OCI-LY3 (cell line): ENCODE data around the gene NAB1.

Source experiments
- CTCF ChIP-seq: fragments of 200-600, 300-600 bp; sonication (generic); IDR thresholded peaks from 2 replicates; pipeline ENCODE4 v1.5.1; 2014; ENCODE audit warnings: antibody characterized with exemption, low read length, low read depth
- EZH2phosphoT487 ChIP-seq: fragments of 200-600 bp; shearing (Covaris generic); IDR thresholded peaks from 2 replicates; pipeline ENCODE4 v1.6.1; 2018; ENCODE audit warnings: antibody characterized with exemption, mixed run types, low read depth

- TF ChIP-seq CTCF: no peak
- TF ChIP-seq EZH2phosphoT487: no peak
Measured at GRCh38 chr2:190659553-190659952, 10.7 kb downstream of the NAB1 start.
